Activated CD4-positive, alpha-beta T cell treated with anti-CD3 and anti-CD28 coated beads, Interleukin-2, amount 50 U/mL, for 1 hour (primary cell): ENCODE measurements around the gene SLC9A7.
"Not testable (repeated sequence)": the region's sequence is repeated elsewhere in the genome, so short reads cannot be mapped to it uniquely, and the experiment has no call there.

ENCODE experiments used
- DNase-seq: peaks from one replicate; pipeline ENCODE4 v3.0.0-alpha.2; 2020

The SLC9A7 gene

DNA sequence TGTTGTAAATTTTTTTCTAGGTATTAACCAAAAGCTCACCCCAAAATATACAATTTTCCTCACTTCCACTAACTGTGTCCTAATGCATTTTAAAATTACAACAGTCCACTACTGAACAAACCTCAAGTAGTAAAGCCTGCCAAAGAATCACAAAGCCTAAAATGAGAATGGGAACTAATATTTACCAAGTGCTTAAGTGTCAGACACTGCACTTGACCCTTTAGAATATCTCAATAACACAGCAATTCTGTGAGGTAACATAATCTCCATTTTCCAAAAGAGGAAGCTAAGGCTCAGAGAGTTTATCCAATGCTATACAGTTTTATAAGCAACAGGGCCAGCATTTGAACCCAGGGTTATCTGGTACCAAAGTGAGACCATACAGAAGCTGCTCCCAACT is 4.9 kb downstream of the SLC9A7 start:
- DNase-seq = no peak

DNA sequence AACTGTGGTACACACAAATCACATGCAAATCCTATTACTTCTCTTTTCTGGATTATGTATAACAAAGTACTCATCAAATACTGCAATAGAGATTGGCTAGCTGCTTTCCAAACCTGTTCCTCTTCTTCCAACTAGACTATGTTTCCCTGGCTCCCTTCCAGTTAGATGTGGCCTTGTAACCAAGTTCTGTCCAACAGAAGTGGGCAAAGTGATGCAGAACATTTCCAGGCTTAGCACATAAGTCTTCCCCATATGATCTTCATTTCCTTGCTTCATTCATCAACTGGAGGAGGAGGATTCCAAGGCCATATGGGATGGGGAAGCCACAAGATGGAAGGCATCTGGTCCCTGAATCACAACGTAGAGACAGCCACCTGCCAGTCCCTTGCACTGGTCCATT is 8.0 kb downstream of the SLC9A7 start:
- DNase-seq = no peak

DNA sequence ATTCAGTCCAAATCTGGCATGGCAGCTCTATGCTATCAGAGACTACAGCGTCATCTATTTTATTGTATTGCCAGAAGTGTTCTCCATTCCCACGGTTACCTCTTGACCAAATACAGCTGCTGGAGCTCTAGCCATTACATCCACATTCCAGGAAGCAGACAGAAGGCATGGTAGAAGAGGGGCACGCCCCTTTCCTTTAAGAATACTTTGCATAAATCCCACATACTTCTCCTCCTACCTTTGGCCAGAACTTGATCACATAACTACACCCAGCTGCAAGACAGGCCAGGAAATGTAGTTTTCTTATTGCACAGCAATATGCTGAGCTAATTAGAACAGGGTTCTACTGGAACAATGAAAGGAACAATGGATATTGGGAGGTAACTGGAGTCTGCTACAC is 14.9 kb downstream of the SLC9A7 start:
- DNase-seq = no peak

DNA sequence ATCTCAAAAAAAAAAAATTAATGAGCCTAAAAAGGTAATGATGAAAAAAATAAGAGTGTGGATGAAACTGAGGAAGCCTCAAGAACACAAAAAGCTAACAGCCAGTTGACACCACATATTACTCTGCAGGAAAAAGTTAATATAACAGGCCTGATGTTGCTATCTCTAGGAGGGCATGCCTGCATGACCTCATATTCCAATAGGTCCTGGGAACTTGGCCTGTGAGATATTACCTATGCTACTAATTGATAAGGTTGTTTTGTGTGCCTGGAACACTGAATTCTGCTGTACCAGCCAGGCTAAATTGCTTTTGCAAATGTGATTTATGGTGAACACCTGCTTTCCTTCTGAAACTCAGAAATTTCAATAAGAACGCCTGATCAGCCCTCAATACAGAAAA is 15.9 kb downstream of the SLC9A7 start:
- no peak for DNase-seq

DNA sequence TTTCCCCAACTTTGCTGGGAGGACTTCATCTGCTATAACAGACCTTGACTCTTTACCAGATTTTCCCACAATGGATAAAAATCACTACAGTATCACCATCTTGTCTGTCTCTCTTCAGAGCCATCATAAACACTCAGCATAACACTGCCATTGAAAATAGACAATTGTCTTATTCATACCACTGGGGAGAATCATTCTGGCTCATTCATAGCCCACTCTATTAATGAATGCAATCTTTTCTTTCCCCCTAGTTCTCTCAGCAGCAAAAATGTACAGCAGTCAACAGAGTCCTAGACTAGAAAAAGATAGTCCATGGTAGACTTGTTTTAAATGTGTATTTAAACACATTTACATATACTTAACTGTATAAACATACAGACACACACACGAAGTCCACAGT is 19.2 kb downstream of the SLC9A7 start:
- no peak for DNase-seq

DNA sequence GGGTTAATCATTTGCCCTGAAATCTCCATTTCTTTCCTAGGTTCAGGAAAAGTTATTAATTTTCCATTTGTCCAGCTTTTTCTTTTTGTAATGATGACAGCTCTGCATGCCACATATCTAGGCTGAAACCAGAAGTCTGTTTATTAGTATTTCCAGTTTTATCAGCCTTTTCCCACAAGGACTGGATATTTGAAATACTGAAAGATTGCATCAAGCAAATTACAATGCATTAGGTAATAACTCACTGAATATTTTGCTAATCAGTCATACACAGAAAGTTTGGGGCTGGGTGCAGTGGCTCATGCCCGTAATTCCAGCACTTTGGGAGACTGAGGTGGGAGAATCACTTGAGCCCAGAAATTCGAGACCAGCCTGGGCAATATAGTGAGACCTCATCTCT is 21.5 kb downstream of the SLC9A7 start:
- no peak for DNase-seq

DNA sequence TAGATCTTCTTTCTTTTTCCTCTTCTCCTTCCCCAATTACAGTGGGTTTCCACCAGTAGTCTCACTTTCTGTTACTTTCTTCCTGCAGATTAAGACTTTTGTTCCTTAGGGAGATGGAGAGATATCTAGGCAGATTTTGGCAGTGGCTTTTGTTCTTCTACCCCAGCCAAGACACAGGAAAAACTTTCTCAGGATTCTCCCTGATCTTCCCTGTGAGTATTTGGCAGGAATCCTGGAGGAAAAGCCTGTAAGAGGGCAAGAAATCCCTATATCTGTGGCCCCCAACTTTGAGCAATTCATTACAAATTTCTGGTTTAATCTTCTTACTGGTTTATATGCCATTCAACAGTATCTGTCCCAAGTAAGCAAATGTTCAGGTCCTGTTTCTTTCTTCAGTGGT is 21.9 kb downstream of the SLC9A7 start:
- no peak for DNase-seq

DNA sequence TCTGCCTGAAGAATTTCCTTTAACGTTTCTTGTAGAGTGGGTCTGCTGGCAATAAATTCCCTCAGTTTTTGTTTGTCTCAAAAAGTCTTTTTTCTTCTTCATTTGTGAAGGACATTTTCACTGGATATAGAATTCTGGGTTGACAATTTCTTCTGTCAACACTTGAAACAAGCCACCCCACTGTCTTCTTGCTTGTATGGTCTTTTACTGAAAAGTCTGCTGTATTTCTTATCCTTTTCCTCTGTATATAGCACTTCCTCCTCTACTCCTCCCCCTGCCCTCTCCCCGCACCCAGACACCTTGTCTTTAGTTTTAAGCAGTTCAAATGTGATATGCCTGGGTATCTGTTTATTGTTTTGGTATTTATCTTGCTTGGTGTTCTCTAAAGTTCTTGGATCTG is 23.3 kb downstream of the SLC9A7 start:
- no peak for DNase-seq

DNA sequence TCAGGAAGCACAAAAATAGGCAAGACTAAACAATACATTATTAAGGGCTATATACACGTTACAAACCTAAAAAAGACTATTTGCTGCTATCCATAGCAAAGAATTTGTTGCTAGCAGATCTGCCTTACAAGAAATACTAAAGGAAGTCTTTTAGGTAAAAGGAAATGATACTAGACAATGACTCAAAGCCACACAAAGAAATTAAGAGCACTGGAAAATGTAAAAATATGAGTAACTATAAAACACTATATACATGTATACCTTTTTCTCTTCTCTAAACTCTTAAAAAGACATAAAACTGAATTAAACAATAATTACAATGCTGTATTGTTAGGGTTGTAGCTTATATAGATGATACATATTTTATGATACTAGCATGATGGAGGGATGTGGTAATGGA is 25.7 kb downstream of the SLC9A7 start:
- no peak for DNase-seq

DNA sequence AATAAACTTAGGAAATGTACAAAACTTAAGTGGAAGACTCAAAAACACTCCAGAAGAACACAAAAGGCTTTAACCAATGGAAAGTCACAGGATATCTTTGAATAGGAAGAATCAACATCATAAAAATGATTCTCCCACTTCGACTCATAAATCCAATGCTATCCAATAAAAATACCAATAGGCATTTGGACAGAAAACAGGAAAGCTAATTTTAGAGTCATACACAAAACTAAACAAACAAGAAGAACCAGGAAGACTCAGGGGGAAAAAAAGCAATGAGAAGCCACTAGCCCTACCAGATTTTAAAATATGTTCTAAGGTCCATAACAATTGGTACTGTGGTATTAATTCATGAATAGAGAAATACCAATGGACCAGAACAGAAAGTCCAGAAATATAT is 28.2 kb downstream of the SLC9A7 start:
- DNase-seq = no peak

DNA sequence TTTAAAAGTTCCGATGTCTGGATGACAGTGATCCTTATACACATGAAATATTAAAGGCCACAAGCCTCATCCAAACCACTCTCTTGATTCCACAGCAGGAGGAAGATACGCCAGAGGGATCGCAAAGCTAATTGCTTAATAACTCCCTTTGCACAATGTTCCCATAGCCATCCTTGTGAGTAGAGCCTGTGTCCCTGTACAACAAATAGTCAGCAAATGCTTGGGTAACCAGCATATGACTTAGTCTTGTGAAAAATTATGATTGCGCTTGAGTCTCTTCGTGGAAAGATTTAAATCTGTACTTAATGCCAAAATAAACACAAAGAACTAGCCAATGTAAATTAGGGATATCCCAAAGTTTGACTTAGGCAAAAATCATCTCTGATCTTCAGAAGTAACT is 31.5 kb downstream of the SLC9A7 start:
- no peak for DNase-seq

DNA sequence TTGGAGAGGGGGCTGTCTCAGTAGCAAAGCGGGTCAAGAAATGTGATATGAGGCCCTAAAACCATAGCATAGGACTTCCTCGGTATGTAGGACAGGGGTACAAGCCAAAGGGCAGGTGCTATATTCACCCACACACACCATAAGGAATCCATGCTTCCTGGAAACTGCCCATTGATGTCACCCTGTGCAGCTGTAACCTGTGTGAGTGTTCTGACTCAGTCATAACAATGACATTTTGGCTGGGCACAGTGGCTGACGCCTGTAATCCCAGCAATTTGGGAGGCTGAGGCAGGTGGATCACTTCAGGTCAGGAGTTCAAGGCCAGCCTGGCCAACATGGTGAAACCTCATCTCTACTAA is 35.4 kb downstream of the SLC9A7 start:
- DNase-seq = not testable (repeated sequence)

DNA sequence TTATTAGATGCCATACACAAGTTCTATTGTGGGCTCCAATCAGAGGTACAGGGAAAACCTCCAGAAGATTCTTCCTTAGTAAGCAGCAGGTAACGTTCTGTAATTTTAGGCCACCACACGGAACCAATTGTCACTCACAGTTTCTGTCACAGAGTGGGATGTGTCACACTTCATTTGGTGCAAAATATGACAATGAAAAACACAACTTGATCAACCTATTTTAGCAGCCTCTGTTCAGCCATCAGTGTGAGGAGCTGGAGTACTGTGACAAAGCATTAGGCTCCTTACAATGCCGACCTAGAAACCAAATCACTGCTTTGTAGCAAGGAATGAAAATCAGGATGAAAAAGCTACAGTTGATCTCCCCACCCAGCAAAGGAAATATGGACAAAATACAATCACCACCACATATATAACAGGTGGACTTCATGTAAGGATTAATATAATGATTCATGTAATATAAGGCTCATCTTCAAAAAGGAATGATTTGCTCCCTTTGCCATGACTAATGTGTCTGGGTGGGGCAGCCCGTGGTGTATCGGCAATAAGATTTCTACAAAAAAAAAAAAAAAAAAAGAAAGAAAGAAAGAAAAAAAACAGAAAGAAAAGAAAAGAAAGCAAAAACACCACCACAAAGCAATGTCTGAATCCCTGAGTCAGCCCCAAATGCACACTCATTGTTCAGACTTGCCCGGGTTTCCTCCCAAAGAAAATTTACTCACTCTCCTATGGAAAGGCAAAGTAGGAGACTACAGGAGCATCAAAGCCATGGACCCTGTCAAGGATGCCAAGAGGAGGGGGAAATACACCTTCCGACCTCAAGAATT is 36.0 kb downstream of the SLC9A7 start:
- DNase-seq = no peak

DNA sequence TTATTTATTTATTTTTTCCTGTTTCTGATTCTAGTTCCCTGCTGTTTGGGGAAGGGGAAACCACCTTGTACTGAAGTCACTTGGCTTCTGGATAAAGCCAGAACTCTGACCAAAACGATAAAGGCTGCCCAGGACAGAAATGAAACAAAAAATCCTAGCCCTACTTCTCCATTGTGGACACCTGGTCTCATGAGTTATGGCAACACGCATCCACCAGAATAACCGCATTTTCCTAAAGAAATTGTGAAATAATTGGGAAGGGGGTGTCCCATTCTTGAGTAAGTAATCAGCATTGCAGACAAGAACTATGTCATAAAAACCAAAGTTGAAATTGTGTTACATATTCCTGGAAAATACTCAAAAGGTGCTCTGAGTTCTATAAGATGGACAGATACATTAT is 42.1 kb downstream of the SLC9A7 start:
- no peak for DNase-seq

DNA sequence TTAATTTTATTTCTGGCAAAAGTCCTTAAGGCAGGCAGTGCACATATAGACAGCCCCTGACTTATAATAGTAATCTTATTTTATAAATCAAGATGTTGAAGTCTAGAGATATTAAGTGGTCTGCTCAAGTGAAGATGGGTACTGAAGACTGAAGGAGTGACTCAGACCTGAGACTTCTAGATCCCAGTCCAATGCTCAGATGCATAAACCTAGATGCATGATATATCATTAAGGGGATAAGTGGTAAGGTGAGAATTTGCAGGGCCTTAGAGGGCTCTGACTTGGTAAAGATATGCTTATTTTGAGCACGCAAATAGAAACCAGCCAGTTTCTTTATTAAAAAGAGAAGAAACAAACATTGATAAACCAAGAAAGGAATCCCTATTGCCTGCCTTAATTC is 42.9 kb downstream of the SLC9A7 start:
- no peak for DNase-seq

DNA sequence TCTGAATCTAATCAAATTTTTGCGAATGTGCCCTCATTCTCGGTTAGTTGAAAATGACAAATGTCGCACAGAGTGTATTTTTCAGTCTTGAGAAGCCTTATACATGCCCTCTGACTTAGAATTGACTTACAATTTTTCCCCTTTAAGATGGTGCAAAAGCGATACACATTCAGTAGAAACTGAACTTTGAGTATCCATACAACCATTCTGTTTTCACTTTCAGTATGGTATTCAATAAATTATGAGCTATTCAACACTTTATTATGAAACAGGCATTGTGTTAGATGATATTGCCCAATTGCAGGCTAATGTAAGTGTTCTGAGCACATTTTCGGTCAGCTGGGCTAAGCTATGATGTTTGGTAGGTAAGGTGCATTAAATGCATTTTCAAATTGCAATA is 43.4 kb downstream of the SLC9A7 start:
- no peak for DNase-seq

DNA sequence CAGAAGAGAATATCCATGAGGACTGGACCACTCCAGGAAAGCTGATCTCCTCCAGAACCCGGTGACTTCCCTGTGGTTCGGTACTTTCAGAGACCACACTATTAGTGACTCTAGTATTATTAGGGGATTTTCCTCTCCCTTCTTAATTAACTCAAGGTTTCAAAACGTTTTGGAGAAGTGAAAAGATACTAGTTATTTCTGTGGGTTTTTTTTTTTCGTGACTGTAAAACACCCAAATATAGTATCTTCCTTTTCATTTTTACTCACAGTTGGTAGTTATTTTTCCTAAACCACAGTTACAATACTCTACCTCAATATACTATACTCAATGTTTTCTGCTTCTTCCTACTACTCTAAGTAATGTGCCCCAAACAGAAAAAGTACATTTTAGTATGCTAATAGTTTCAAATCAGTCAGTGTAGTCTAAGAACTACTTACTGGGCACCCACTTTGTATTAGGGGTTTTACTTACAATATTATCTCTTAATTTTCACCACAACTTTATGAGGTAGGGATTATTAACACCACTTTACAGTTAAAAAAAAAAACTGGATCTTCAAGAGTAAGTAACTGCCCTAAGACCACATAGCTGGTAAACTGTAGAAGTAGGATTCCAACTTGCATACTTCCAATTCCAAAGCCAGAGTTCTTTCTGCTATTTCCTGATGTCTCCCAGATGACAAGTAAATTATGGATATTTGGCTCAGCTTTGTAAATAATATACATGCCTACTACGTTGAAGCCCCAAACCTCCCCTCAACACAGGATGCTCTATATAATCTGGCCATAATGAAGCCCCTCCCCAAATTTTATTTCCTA is 45.0 kb downstream of the SLC9A7 start:
- DNase-seq = no peak

DNA sequence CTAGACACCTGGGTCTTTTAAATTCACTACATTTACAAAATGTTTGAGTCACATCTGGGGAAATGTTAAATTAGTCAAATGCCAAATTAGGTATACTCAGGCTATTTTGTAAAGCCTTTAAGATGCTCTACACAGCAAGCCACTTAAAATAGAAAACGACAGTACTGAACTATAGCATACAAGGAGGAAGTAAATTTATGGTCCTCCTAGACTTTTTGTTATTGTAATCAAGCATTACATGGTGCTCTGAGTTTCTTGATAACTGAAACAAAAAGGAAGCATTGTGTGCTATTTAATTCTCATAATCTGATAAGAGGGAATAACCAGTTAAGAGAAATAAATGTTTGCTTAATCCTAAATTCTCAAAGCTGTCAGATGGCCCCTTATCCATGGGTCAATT is 46.2 kb downstream of the SLC9A7 start:
- no peak for DNase-seq

DNA sequence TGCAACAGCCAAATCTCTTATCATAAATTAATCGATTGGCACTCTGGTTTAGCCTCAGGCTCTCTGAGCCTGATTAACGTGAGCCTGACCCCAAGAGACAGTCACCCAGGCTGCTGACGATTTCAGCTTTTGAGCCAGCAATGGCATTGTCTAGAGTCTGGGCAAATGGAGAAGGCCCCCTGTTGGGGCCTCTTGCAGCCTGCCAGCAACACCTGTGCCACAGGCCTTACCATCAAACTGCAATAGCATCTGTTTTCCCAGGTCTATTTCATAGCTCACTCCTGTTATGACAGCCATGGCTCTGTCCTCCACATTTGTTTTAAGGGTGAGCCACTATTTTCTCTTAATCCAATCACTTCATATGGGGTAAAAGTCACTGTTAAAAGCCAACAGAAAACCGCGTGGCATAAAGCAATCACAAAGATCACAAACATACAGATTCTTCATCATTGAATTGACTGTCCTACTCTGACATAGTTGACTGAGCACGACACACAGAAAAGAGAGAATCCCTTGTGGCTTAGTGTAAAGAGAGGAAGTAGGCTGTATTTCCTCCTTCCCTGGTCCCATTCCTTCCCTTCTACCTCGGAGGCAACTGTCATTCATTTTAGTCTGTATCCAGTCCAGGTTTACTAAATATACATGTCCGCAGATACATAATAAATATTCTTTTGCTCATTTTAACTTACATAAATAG is 47.8 kb downstream of the SLC9A7 start:
- DNase-seq = no peak

DNA sequence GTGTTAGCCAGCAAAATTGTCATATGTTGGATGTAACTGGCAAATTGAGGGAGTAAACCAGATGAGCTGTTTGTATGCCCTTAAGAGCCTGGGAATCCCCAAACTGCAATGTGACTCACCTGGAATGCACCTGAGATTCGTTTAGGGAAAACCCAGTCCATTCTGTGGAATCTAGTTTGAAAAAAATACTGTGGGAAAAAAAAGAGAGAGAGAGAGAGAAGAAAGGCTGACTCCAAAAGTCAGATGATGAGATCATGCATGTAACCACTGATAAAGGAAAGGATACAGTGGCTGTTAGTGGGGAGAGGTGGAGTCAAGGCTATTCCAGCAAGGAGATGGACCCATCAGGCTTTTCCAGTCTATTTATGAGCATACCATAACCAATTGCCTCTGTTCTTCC is 48.5 kb downstream of the SLC9A7 start:
- no peak for DNase-seq

DNA sequence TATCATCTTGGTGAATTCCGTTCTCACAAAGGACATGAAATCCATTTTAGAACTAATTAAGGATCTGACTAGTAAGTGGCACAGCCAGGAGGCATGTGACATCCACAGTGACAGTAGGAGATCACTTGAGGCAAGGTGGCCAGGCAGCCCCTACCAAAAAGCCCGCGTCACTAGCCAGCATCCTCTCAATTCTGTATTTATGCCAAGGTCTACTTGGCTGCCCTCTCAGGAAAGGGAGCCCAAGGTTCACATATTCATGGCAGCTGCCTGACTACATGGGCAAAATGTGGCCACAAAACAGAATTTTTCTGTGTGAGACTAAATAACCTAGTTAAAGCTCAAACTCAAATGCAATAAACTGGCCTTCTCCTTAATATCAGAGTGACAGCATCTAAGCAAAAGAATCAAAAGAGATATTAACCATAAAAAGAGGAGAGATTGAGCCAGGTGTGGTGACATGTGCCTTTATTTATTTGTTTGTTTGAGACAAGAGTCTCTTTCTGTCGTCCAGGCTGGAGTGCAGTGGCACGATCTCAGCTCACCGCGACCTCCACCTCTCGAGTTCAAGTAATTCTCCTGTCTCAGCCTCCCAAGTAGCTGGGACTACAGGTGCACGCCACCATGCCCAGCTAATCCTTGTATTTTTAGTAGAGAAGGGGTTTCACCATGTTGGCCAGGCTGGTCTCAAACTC is 51.5 kb downstream of the SLC9A7 start:
- DNase-seq = no peak

DNA sequence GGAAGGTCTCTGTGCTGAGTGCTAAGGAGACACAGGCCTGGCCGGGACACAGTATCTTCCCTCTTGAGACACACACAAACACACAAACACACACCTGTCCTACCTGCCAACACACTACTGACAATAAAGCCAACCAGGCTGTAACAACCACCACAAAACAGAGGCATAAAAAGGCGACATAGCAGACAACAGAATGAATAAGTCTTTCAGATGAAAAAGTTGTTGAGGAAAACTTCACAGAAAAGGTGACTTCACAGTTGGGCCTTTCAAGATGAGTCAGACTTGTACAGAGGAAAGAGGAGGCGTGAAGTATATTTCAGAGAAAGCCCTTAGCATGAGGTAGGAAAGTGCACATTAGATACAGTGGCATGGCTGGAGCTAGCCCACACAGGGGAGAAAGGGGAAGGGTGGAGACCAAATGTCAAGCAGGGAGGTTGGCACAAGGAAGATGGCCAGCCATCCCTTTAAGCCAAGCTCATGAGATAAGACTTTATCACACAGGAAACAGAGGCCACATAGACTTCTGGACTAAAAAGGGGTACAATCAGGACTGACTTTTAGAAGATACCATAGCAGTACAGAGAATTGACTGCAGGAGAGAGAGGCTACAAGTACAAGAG is 54.0 kb downstream of the SLC9A7 start:
- no peak for DNase-seq

DNA sequence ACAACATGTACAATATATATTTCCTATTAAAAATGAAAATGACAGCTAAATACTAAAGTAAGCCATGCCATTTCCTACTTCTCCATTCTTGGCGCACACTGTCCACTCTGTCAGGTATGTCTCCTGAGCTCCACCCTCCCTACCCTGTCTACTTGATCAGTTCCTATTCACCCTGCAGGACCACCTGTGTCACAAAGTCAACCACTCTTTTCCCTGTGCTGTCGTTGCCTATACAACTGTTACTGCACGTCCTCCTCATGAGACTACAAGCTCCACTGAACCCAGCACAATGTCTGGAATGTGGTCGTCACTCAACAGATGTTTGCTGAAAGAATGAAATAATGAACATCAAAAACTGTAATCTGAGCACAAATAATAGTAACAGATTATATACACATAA is 54.9 kb downstream of the SLC9A7 start:
- DNase-seq = no peak
